Calu3 (cell line): ENCODE measurements around the gene ETS1. TPM values are rescaled to one million over a fixed set of nuclear protein-coding genes. Genes with fewer than 3 reads are reported as not detected.

Experiments used
- BruUV-seq: library from RNA; stranded (reverse); fragments of 400-500 nt; replicated peaks from 2 replicates; lab custom pipeline; 2021; lab: Mats Ljungman, UMichigan
- CTCF ChIA-PET: fragments of 300-600 bp; sonication (Branson Sonifier 250); formaldehyde crosslinking; loops from one replicate; lab custom pipeline; 2022; ENCODE audit warnings: antibody characterized with exemption; lab: Charles Lee
- DNase-seq: peaks from one replicate; pipeline ENCODE4 v3.0.0; 2022
- H3K27ac Mint-ChIP-seq: one replicate; pipeline ENCODE4 v1.8.0; 2022; ENCODE audit warnings: mixed read lengths; ENCODE audit not compliant: unreplicated experiment
- H3K27me3 Mint-ChIP-seq: one replicate; pipeline ENCODE4 v1.8.0; 2022; ENCODE audit warnings: mixed read lengths; ENCODE audit not compliant: unreplicated experiment
- H3K36me3 Mint-ChIP-seq: one replicate; pipeline ENCODE4 v1.8.0; 2022; ENCODE audit warnings: mild to moderate bottlenecking, moderate library complexity, mixed read lengths; ENCODE audit not compliant: insufficient read depth, unreplicated experiment
- H3K4me1 Mint-ChIP-seq: one replicate; pipeline ENCODE4 v1.8.0; 2022; ENCODE audit warnings: mild to moderate bottlenecking, low read depth, mixed read lengths; ENCODE audit not compliant: unreplicated experiment
- H3K4me3 Mint-ChIP-seq: one replicate; pipeline ENCODE4 v1.8.0; 2022; ENCODE audit warnings: mild to moderate bottlenecking, low read depth, moderate library complexity, mixed read lengths; ENCODE audit not compliant: unreplicated experiment
- H3K9me3 Mint-ChIP-seq: one replicate; pipeline ENCODE4 v1.8.0; 2022; ENCODE audit warnings: low read depth, mixed read lengths; ENCODE audit not compliant: unreplicated experiment
- intact Hi-C: fragments of 100-400 bp; cut with micrococcal nuclease; formaldehyde crosslinking; loops from one replicate; pipeline ENCODE4 v1.10.0; 2022; ENCODE audit not compliant: unreplicated experiment
- total RNA-seq: library from RNA; stranded (reverse); gene quantifications from 2 replicates; pipeline ENCODE4 v1.2.3, GENCODE V29; 2022
- TF ChIP-seq, protein P1 (sequence below): fragments of 200-600 bp; IDR thresholded peaks from one replicate; pipeline ENCODE4 v1.8.0; 2022; ENCODE audit warnings: antibody characterized with exemption; ENCODE audit not compliant: unreplicated experiment

The ETS1 gene
- total RNA-seq, 1 experiment from 2014 or later = 38.4 TPM

GRCh38 chr11:128497776-128498095, 89.6 kb downstream of the ETS1 start:
- Mint-ChIP-seq H3K27me3 (no peaks in the 10 kb centered on the region), H3K9me3 (no peaks in the 10 kb centered on the region), H3K27ac (peak overlapping the region; percentile 86), H3K4me3 (peak overlapping the region; percentile 52), H3K36me3 (peaks cover 11% of the 10 kb centered on the region), H3K4me1 (peaks cover 66% of the 10 kb centered on the region)
- BruUV-seq = no TSS peak
- intact Hi-C loops = no loop called here
- TF ChIP-seq, protein P1, sequence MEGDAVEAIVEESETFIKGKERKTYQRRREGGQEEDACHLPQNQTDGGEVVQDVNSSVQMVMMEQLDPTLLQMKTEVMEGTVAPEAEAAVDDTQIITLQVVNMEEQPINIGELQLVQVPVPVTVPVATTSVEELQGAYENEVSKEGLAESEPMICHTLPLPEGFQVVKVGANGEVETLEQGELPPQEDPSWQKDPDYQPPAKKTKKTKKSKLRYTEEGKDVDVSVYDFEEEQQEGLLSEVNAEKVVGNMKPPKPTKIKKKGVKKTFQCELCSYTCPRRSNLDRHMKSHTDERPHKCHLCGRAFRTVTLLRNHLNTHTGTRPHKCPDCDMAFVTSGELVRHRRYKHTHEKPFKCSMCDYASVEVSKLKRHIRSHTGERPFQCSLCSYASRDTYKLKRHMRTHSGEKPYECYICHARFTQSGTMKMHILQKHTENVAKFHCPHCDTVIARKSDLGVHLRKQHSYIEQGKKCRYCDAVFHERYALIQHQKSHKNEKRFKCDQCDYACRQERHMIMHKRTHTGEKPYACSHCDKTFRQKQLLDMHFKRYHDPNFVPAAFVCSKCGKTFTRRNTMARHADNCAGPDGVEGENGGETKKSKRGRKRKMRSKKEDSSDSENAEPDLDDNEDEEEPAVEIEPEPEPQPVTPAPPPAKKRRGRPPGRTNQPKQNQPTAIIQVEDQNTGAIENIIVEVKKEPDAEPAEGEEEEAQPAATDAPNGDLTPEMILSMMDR = no peak
- DNase-seq = no peak
- CTCF ChIA-PET = interaction anchor here (1.0 to 1.5 kb wide), 2 partner anchors 21 to 30 kb away, joined by 3 to 5 read pairs; no protein-coding TSS in a partner anchor

- no TSS peak for BruUV-seq
- TF ChIP-seq, protein P1 = no peak
- intact Hi-C loops = no loop called here
- Mint-ChIP-seq H3K27ac (peak overlapping the region; percentile 86), H3K9me3 (no peaks in the 10 kb centered on the region), H3K36me3 (peaks cover 11% of the 10 kb centered on the region), H3K4me3 (peak overlapping the region; percentile 52), H3K27me3 (no peaks in the 10 kb centered on the region), H3K4me1 (peaks cover 66% of the 10 kb centered on the region)
- CTCF ChIA-PET = interaction anchor here (1.0 to 1.5 kb wide), 3 partner anchors 21 to 207 kb away, joined by 3 to 5 read pairs (median 3); no protein-coding TSS in a partner anchor
- peak; percentile 59 for DNase-seq
These were observed 90.1 kb downstream of the ETS1 start for GRCh38 chr11:128497061-128497775.

DNA sequence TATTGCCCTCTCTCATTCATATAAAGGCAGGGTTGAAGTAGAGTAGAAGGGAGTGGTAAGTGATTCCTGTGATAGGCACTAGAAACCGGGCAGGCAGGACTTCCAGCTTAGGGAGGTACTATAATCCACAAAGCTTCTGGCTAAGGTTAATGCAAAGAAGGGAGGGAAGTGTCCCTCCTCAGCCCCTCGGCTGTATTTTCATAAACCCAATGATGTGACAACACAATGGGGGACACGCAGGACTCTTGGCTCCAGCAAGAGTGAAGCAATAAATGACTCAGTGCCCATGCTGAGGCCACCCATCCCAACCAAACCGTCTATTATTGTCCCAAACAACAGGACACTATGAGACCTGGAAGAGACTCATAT, 90.7 kb downstream of the ETS1 start:
- Mint-ChIP-seq H3K9me3 (no peaks in the 10 kb centered on the region), H3K4me1 (peaks cover 66% of the 10 kb centered on the region), H3K27ac (peak overlapping the region; percentile 86), H3K27me3 (no peaks in the 10 kb centered on the region), H3K4me3 (peak overlapping the region; percentile 52), H3K36me3 (peaks cover 11% of the 10 kb centered on the region)
- DNase-seq = peak; percentile 34
- TF ChIP-seq, protein P1 = no peak
- CTCF ChIA-PET = interaction anchor here (1.3 to 1.5 kb wide), 2 partner anchors 22 to 206 kb away, joined by 3 to 5 read pairs; no protein-coding TSS in a partner anchor
- intact Hi-C loops = no loop called here
- no TSS peak for BruUV-seq

GRCh38 chr11:128496249-128496648, 91.1 kb downstream of the ETS1 start:
- BruUV-seq = no TSS peak
- no peaks in the 10 kb centered on the region for H3K27me3 Mint-ChIP-seq
- no peak for DNase-seq
- no peaks in the 10 kb centered on the region for H3K9me3 Mint-ChIP-seq
- peak overlapping the region; percentile 52 for H3K4me3 Mint-ChIP-seq
- H3K36me3 Mint-ChIP-seq = peaks cover 11% of the 10 kb centered on the region
- H3K4me1 Mint-ChIP-seq = peaks cover 66% of the 10 kb centered on the region
- intact Hi-C loops = no loop called here
- TF ChIP-seq, protein P1 = no peak
- CTCF ChIA-PET = interaction anchor here (1.3 kb wide), 1 partner anchor 206 kb away, joined by 3 read pairs; no protein-coding TSS in a partner anchor
- H3K27ac Mint-ChIP-seq = peak overlapping the region; percentile 86
